ENCODE results near the gene CLDN22. TPM values are rescaled to one million over a fixed set of nuclear protein-coding genes. Genes with fewer than 3 reads are reported as not detected.

Gene CLDN22
- total RNA-seq, 1 donor, result not detected

GRCh38 chr4:183353557-183353956 lies 33.5 kb upstream of the CLDN22 start:
- Histone ChIP-seq H3K36me3 (ENCODE audit: insufficient read depth, low read length) (no peaks in the 10 kb centered on the region), H3K27ac (ENCODE audit: low read depth, low read length) (no peak overlapping the region), H3K4me2 (ENCODE audit: insufficient read depth, low read length) (no peak overlapping the region), H3K4me3 (ENCODE audit: insufficient read depth, low read length) (no peak overlapping the region), H3K27me3 (ENCODE audit: insufficient read depth, low read length) (no peaks in the 10 kb centered on the region), H4K20me1 (ENCODE audit: insufficient read depth, low read length) (no peaks in the 10 kb centered on the region), H3K79me2 (ENCODE audit: insufficient read depth, low read length) (no peaks in the 10 kb centered on the region), H3K9me3 (ENCODE audit: low read depth, low read length) (no peaks in the 10 kb centered on the region), H2AFZ (ENCODE audit: low read length) (no peak overlapping the region), H3K4me1 (ENCODE audit: insufficient read depth, low read length) (peaks cover 21% of the 10 kb centered on the region)
- DNase-seq (ENCODE audit: insufficient read length, low spot score, missing footprints), result no peak
- TF ChIP-seq CTCF (IDR thresholded peaks at IDR 0.05; ENCODE audit: extremely low read depth, low read depth, low read length), result no peak

GRCh38 chr4:183352546-183352945 lies 32.5 kb upstream of the CLDN22 start:
- Histone ChIP-seq H3K27ac (ENCODE audit: low read depth, low read length) (no peak overlapping the region), H3K4me2 (ENCODE audit: insufficient read depth, low read length) (no peak overlapping the region), H4K20me1 (ENCODE audit: insufficient read depth, low read length) (no peaks in the 10 kb centered on the region), H2AFZ (ENCODE audit: low read length) (no peak overlapping the region), H3K4me1 (ENCODE audit: insufficient read depth, low read length) (peaks cover 29% of the 10 kb centered on the region), H3K36me3 (ENCODE audit: insufficient read depth, low read length) (no peaks in the 10 kb centered on the region), H3K27me3 (ENCODE audit: insufficient read depth, low read length) (no peaks in the 10 kb centered on the region), H3K9me3 (ENCODE audit: low read depth, low read length) (no peaks in the 10 kb centered on the region), H3K4me3 (ENCODE audit: insufficient read depth, low read length) (no peak overlapping the region), H3K79me2 (ENCODE audit: insufficient read depth, low read length) (no peaks in the 10 kb centered on the region)
- DNase-seq (ENCODE audit: insufficient read length, low spot score, missing footprints), result no peak
- no peak for TF ChIP-seq CTCF (IDR thresholded peaks at IDR 0.05; ENCODE audit: extremely low read depth, low read depth, low read length)

- H3K27ac ChIP-seq (ENCODE audit: low read depth, low read length), result no peak overlapping the region
- TF ChIP-seq CTCF (IDR thresholded peaks at IDR 0.05; ENCODE audit: extremely low read depth, low read depth, low read length), result no peak
- H3K36me3 ChIP-seq (ENCODE audit: insufficient read depth, low read length), result no peaks in the 10 kb centered on the region
- no peak overlapping the region for H3K4me2 ChIP-seq (ENCODE audit: insufficient read depth, low read length)
- peaks cover 24% of the 10 kb centered on the region for H3K4me1 ChIP-seq (ENCODE audit: insufficient read depth, low read length)
- H2AFZ ChIP-seq (ENCODE audit: low read length), result no peak overlapping the region
- H3K27me3 ChIP-seq (ENCODE audit: insufficient read depth, low read length), result no peaks in the 10 kb centered on the region
- no peak for DNase-seq (ENCODE audit: insufficient read length, low spot score, missing footprints)
- H3K79me2 ChIP-seq (ENCODE audit: insufficient read depth, low read length), result no peaks in the 10 kb centered on the region
- H3K4me3 ChIP-seq (ENCODE audit: insufficient read depth, low read length), result no peak overlapping the region
- H3K9me3 ChIP-seq (ENCODE audit: low read depth, low read length), result no peaks in the 10 kb centered on the region
- H4K20me1 ChIP-seq (ENCODE audit: insufficient read depth, low read length), result no peaks in the 10 kb centered on the region
Observed at GRCh38 chr4:183350317-183351071, 30.4 kb upstream of the CLDN22 start.

GRCh38 chr4:183349673-183350072 lies 29.6 kb upstream of the CLDN22 start:
- no peak for DNase-seq (ENCODE audit: insufficient read length, low spot score, missing footprints)
- H3K9me3 ChIP-seq (ENCODE audit: low read depth, low read length), result no peaks in the 10 kb centered on the region
- H3K27me3 ChIP-seq (ENCODE audit: insufficient read depth, low read length), result no peaks in the 10 kb centered on the region
- H4K20me1 ChIP-seq (ENCODE audit: insufficient read depth, low read length), result no peaks in the 10 kb centered on the region
- no peak overlapping the region for H3K4me3 ChIP-seq (ENCODE audit: insufficient read depth, low read length)
- no peak overlapping the region for H2AFZ ChIP-seq (ENCODE audit: low read length)
- peak overlapping the region; percentile 88 for H3K27ac ChIP-seq (ENCODE audit: low read depth, low read length)
- H3K4me2 ChIP-seq (ENCODE audit: insufficient read depth, low read length), result peak overlapping the region; percentile 37
- no peak for TF ChIP-seq CTCF (IDR thresholded peaks at IDR 0.05; ENCODE audit: extremely low read depth, low read depth, low read length)
- H3K79me2 ChIP-seq (ENCODE audit: insufficient read depth, low read length), result no peaks in the 10 kb centered on the region
- H3K4me1 ChIP-seq (ENCODE audit: insufficient read depth, low read length), result peaks cover 17% of the 10 kb centered on the region
- H3K36me3 ChIP-seq (ENCODE audit: insufficient read depth, low read length), result no peaks in the 10 kb centered on the region
